ENCODE results near the gene LEPROT.
"Not testable (repeated sequence)": the region's sequence is repeated elsewhere in the genome, so short reads cannot be mapped to it uniquely, and the experiment has no call there.

Gene LEPROT

GRCh38 chr1:65420590-65421350 is at the start of gene LEPROT, which contains the start of gene LEPR:
Gene LEPROT (plus strand): TSS chr1:65420668. CDS start chr1:65420725, 57 bp downstream.
Gene LEPR (plus strand): TSS chr1:65420668. CDS start chr1:65565566, 144,898 bp downstream.
- DNase-seq = no peak

GRCh38 chr1:65371544-65371943 is 48.9 kb upstream of the LEPROT start:
- DNase-seq = no peak

- DNase-seq = no peak
Measured at GRCh38 chr1:65372557-65372956, 47.9 kb upstream of the LEPROT start.

- no peak for DNase-seq
Measured at GRCh38 chr1:65377496-65378246, 42.8 kb upstream of the LEPROT start.

- no peak for DNase-seq
Measured at GRCh38 chr1:65378247-65378946, 42.1 kb upstream of the LEPROT start.

GRCh38 chr1:65384426-65384825 is 36.0 kb upstream of the LEPROT start:
- DNase-seq = not testable (repeated sequence)

GRCh38 chr1:65386439-65386838 is 34.0 kb upstream of the LEPROT start:
- DNase-seq = no peak

- DNase-seq = no peak
Measured at GRCh38 chr1:65387821-65388220, 32.6 kb upstream of the LEPROT start.

GRCh38 chr1:65388908-65389695 is 31.4 kb upstream of the LEPROT start:
- no peak for DNase-seq

GRCh38 chr1:65392497-65392896 is 28.0 kb upstream of the LEPROT start:
- DNase-seq = no peak

GRCh38 chr1:65393347-65393746 is 27.1 kb upstream of the LEPROT start:
- DNase-seq = peak in 1 of 2 experiments; percentile 30

GRCh38 chr1:65393928-65394327 is 26.5 kb upstream of the LEPROT start:
- DNase-seq = no peak

- peak in 1 of 2 experiments; percentile 33 for DNase-seq
Measured at GRCh38 chr1:65395887-65396612, 24.4 kb upstream of the LEPROT start.

- DNase-seq = no peak
Measured at GRCh38 chr1:65398083-65398482, 22.4 kb upstream of the LEPROT start.

GRCh38 chr1:65399003-65399402 is 21.5 kb upstream of the LEPROT start:
- DNase-seq = no peak

GRCh38 chr1:65401612-65402011 is 18.9 kb upstream of the LEPROT start:
- DNase-seq = no peak

GRCh38 chr1:65404941-65405340 is 15.5 kb upstream of the LEPROT start:
- no peak for DNase-seq

- DNase-seq = no peak
Measured at GRCh38 chr1:65407877-65408276, 12.6 kb upstream of the LEPROT start.

- no peak for DNase-seq
Measured at GRCh38 chr1:65409314-65409713, 11.2 kb upstream of the LEPROT start.

GRCh38 chr1:65409816-65410326 is 10.6 kb upstream of the LEPROT start:
- no peak for DNase-seq

GRCh38 chr1:65412256-65412983 is 8.0 kb upstream of the LEPROT start:
- no peak for DNase-seq

All from activated T-cell treated with anti-CD3 and anti-CD28 coated beads, Interleukin-2, amount 50 U/mL, for 48 hours (primary cell).